GM23338 (cell line): ENCODE results near the gene SLC34A3. TPM values are rescaled to one million over a fixed set of nuclear protein-coding genes. Genes with fewer than 3 reads are reported as not detected.
A peak's percentile ranks its signal among the peaks of the same experiment; 100 is the strongest.

Source experiments
- ATAC-seq: fragments of 200-7000 bp; cut with Tn5 transposase; 3 replicates; pipeline ENCODE4 v1.9.1; 2020
- DNase-seq: peaks from one replicate; pipeline ENCODE4 v3.0.0-alpha.2; 2015; ENCODE audit warnings: low spot score
- H2AFZ ChIP-seq: fragments of 200-600 bp; sonication (generic); 2 replicates; pipeline ENCODE4 v1.8.0; 2016; ENCODE audit warnings: antibody characterized with exemption, mild to moderate bottlenecking, moderate library complexity
- H3F3A ChIP-seq: fragments of 200-600 bp; sonication (generic); replicated peaks from 2 replicates; pipeline ENCODE4 v1.8.0; 2017; ENCODE audit warnings: antibody characterized with exemption, mixed run types, low read depth
- H3K27ac ChIP-seq: fragments of 200-600 bp; sonication (generic); 2 replicates; pipeline ENCODE4 v1.6.1; 2016; ENCODE audit warnings: low read depth
- H3K27me3 ChIP-seq: fragments of 200-600 bp; sonication (generic); 2 replicates; pipeline ENCODE4 v1.8.0; 2016; ENCODE audit warnings: mild to moderate bottlenecking, mixed run types, moderate library complexity; ENCODE audit not compliant: insufficient read depth
- H3K36me3 ChIP-seq: fragments of 200-600 bp; sonication (generic); 2 replicates; pipeline ENCODE4 v1.8.0; 2016; ENCODE audit warnings: mild to moderate bottlenecking; ENCODE audit not compliant: insufficient read depth
- H3K4me1 ChIP-seq: fragments of 200-600 bp; sonication (generic); 2 replicates; pipeline ENCODE4 v1.8.0; 2016; ENCODE audit warnings: mild to moderate bottlenecking, moderate library complexity; ENCODE audit not compliant: insufficient read depth
- H3K4me2 ChIP-seq: fragments of 200-600 bp; sonication (generic); 2 replicates; pipeline ENCODE4 v1.7.1; 2017; ENCODE audit warnings: mixed run types
- H3K4me3 ChIP-seq: fragments of 200-600 bp; sonication (generic); 2 replicates; pipeline ENCODE4 v1.6.1; 2016; ENCODE audit warnings: mixed run types
- H3K79me2 ChIP-seq: fragments of 200-600 bp; sonication (generic); replicated peaks from 2 replicates; pipeline ENCODE4 v1.8.0; 2017; ENCODE audit warnings: mild to moderate bottlenecking; ENCODE audit not compliant: insufficient read depth
- H3K9me2 ChIP-seq: fragments of 200-600 bp; sonication (generic); 2 replicates; pipeline ENCODE4 v1.8.0; 2017; ENCODE audit not compliant: insufficient read depth
- H4K20me1 ChIP-seq: fragments of 200-600 bp; sonication (generic); replicated peaks from 2 replicates; pipeline ENCODE4 v1.8.0; 2017; ENCODE audit warnings: mild to moderate bottlenecking; ENCODE audit not compliant: insufficient read depth
- H3K27ac Mint-ChIP-seq: 2 replicates; pipeline ENCODE4 v1.8.0; 2020; ENCODE audit warnings: inconsistent platforms, mild to moderate bottlenecking, moderate library complexity, mixed read lengths
- H3K27me3 Mint-ChIP-seq: 3 replicates; pipeline ENCODE4 v1.8.0; 2022; ENCODE audit warnings: low read depth, mild to moderate bottlenecking, moderate library complexity, mixed read lengths, inconsistent platforms; ENCODE audit not compliant: insufficient read depth, poor library complexity
- H3K36me3 Mint-ChIP-seq: 3 replicates; pipeline ENCODE4 v1.8.0; 2021; ENCODE audit warnings: low read depth, mild to moderate bottlenecking, inconsistent platforms, moderate library complexity, mixed read lengths
- H3K4me1 Mint-ChIP-seq: 3 replicates; pipeline ENCODE4 v1.8.0; 2020; ENCODE audit warnings: mild to moderate bottlenecking, inconsistent platforms, mixed read lengths
- H3K4me3 Mint-ChIP-seq: 3 replicates; pipeline ENCODE4 v1.8.0; 2021; ENCODE audit warnings: moderate library complexity, mild to moderate bottlenecking, inconsistent platforms, mixed read lengths
- H3K9me3 Mint-ChIP-seq: 3 replicates; pipeline ENCODE4 v1.8.0; 2020; ENCODE audit warnings: moderate library complexity, mild to moderate bottlenecking, inconsistent platforms, mixed read lengths
- CREB1 ChIP-seq: fragments of 250-450 bp; sonication (Bioruptor Pico); IDR thresholded peaks from 2 replicates; pipeline ENCODE4 v1.5.0; 2020; ENCODE audit warnings: low read depth, mild to moderate bottlenecking, moderate library complexity
- ETS1 ChIP-seq: IDR thresholded peaks from 2 replicates; pipeline ENCODE4 v1.6.1; 2016; ENCODE audit warnings: antibody characterized with exemption
- EZH2 ChIP-seq: fragments of 200-600 bp; sonication (generic); IDR thresholded peaks from one replicate; pipeline ENCODE4 v1.8.0; 2017; ENCODE audit warnings: antibody characterized with exemption, mild to moderate bottlenecking, low read depth; ENCODE audit not compliant: unreplicated experiment
- EZH2phosphoT487 ChIP-seq: fragments of 200-600 bp; sonication (generic); IDR thresholded peaks from one replicate; pipeline ENCODE4 v1.8.1; 2018; ENCODE audit warnings: antibody characterized with exemption; ENCODE audit not compliant: unreplicated experiment
- JUNB ChIP-seq: IDR thresholded peaks from one replicate; pipeline ENCODE4 v1.6.1; 2016; ENCODE audit warnings: antibody characterized with exemption; ENCODE audit not compliant: unreplicated experiment
- NANOG ChIP-seq: IDR thresholded peaks from 2 replicates; pipeline ENCODE4 v1.6.1; 2016; ENCODE audit warnings: antibody characterized with exemption, borderline replicate concordance
- POLR2AphosphoS5 ChIP-seq: IDR thresholded peaks from 2 replicates; pipeline ENCODE4 v1.6.1; 2016; ENCODE audit warnings: antibody characterized with exemption, low read depth
- REST ChIP-seq: IDR thresholded peaks from one replicate; pipeline ENCODE4 v1.6.1; 2018; ENCODE audit warnings: antibody characterized with exemption; ENCODE audit not compliant: unreplicated experiment
- STAT1 ChIP-seq: IDR thresholded peaks from one replicate; pipeline ENCODE4 v1.6.1; 2016; ENCODE audit warnings: antibody characterized with exemption; ENCODE audit not compliant: unreplicated experiment
- ZNF114 ChIP-seq: fragments of 250-450 bp; sonication (Bioruptor Pico); IDR thresholded peaks from 2 replicates; pipeline ENCODE4 v1.5.0; 2020; ENCODE audit warnings: mild to moderate bottlenecking, moderate library complexity
- ZNF331 ChIP-seq: fragments of 250-450 bp; sonication (Bioruptor Pico); IDR thresholded peaks from 2 replicates; pipeline ENCODE4 v1.5.0; 2020; ENCODE audit warnings: low read depth, mild to moderate bottlenecking, moderate library complexity
- polyA plus RNA-seq: library from polyadenylated mRNA; unstranded; fragments of >200 nt; fragmentation: Nextera tagmentation; extraction: Ambion mirVana; gene quantifications from 2 replicates; pipeline ENCODE4 v1.2.1, GENCODE V29; 2016
- total RNA-seq: library from RNA; depleted of rRNA; stranded (reverse); fragments of >200 nt; shearing (Covaris generic); gene quantifications from 2 replicates; pipeline ENCODE4 v1.2.3, GENCODE V29; 2014
- TF ChIP-seq, protein P1 (sequence below), 2 experiments: fragments of 200-600 bp in 1 of 2; sonication (generic) in 1 of 2; conservative IDR thresholded peaks; 2 replicates each; pipeline versions ENCODE4 v1.5.1 to v1.6.1; 2016 to 2017; ENCODE audit warnings: antibody characterized with exemption in 2 of 2, low read depth in 2 of 2, mild to moderate bottlenecking in 2 of 2, moderate library complexity in 1 of 2

The SLC34A3 gene
- total and polyA plus RNA-seq, 2 experiments from 2014 or later = not detected

- H2AFZ ChIP-seq = peak within 1 kb of the TSS; percentile 97; the same call in 1 of the 2 replicates
- Mint-ChIP-seq H3K27ac (peak within 1 kb of the TSS; percentile 93), H3K9me3 (no peaks in the 10 kb centered on the region), H3K36me3 (peaks cover 28% of the 10 kb centered on the region), H3K27me3 (peaks cover 24% of the 10 kb centered on the region), H3K4me1 (peaks cover 30% of the 10 kb centered on the region), H3K4me3 (peak within 1 kb of the TSS; percentile 97)
- ATAC-seq = peak; percentile 46
- H4K20me1 ChIP-seq = peaks cover 14% of the 10 kb centered on the region
- H3K4me2 ChIP-seq = peak within 1 kb of the TSS; percentile 98
- peaks cover 21% of the 10 kb centered on the region; the same call in 1 of the 2 replicates for H3F3A ChIP-seq
- H3K79me2 ChIP-seq = peaks cover 42% of the 10 kb centered on the region
- no peaks in the 10 kb centered on the region for H3K36me3 ChIP-seq
- peak within 1 kb of the TSS; percentile 98 for H3K4me3 ChIP-seq
- peak within 1 kb of the TSS; percentile 80; the same call in 1 of the 2 replicates for H3K27ac ChIP-seq
- no peaks in the 10 kb centered on the region for H3K27me3 ChIP-seq
- DNase-seq = peak; percentile 97
- H3K4me1 ChIP-seq = peaks cover 24% of the 10 kb centered on the region
- H3K9me2 ChIP-seq = no peaks in the 10 kb centered on the region
- TF ChIP-seq EZH2phosphoT487 (no peak), CREB1 (CRISPR knock-in tag) (peak; percentile 98), EZH2 (no peak), NANOG (no peak), POLR2AphosphoS5 (peak; percentile 86), ZNF114 (no peak), JUNB (no peak), REST (no peak), ZNF331 (no peak), ETS1 (peak; percentile 82), STAT1 (no peak)
- TF ChIP-seq, protein P1, sequence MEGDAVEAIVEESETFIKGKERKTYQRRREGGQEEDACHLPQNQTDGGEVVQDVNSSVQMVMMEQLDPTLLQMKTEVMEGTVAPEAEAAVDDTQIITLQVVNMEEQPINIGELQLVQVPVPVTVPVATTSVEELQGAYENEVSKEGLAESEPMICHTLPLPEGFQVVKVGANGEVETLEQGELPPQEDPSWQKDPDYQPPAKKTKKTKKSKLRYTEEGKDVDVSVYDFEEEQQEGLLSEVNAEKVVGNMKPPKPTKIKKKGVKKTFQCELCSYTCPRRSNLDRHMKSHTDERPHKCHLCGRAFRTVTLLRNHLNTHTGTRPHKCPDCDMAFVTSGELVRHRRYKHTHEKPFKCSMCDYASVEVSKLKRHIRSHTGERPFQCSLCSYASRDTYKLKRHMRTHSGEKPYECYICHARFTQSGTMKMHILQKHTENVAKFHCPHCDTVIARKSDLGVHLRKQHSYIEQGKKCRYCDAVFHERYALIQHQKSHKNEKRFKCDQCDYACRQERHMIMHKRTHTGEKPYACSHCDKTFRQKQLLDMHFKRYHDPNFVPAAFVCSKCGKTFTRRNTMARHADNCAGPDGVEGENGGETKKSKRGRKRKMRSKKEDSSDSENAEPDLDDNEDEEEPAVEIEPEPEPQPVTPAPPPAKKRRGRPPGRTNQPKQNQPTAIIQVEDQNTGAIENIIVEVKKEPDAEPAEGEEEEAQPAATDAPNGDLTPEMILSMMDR (conservative IDR thresholded peaks at IDR 0.05; ENCODE audit: low read depth in 2 of 2) = no peak
Measured at GRCh38 chr9:137205126-137206069, 25.3 kb upstream of the SLC34A3 start, which contains the start of the genes NDOR1 and TMEM203. NDOR1 (plus strand) TSS chr9:137205700; CDS start chr9:137205778, 78 bp downstream. TMEM203 (minus strand) TSS chr9:137205648; CDS start chr9:137205414, 234 bp downstream.
